Inferior parietal cortex (tissue), 1 donor: ENCODE results near the gene HDAC4.

ENCODE experiments used
- DNase-seq: peaks from one replicate; pipeline ENCODE4 v3.0.0-alpha.2; 2016; ENCODE audit errors: extremely low spot score

HDAC4 gene

DNA sequence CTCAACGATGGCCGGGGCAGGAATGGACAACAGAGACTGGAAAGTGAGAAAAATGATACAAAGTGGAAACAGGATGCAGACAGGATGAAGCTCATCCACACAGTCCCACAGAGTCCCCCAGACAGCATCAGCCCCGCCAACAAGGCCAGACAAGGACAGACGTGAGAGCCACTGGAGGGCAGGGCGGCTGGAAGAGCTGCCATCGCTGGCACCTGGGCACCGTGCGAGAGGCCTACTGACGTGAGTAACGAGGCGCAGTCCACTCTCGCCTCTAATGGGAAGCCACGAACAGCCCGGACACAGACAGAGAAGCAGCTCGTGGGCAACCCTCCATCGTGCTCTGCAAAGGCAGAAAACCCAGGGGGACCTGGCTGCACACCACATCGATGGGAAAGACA, 17.1 kb downstream of the HDAC4 start:
- DNase-seq, result no peak

GRCh38 chr2:239383036-239383758, 17.6 kb downstream of the HDAC4 start:
- no peak for DNase-seq

- DNase-seq, result no peak
These were observed 18.4 kb downstream of the HDAC4 start for GRCh38 chr2:239382384-239382880.

- peak; percentile 22 for DNase-seq
These were observed 19.1 kb downstream of the HDAC4 start for GRCh38 chr2:239381709-239382134.

DNA sequence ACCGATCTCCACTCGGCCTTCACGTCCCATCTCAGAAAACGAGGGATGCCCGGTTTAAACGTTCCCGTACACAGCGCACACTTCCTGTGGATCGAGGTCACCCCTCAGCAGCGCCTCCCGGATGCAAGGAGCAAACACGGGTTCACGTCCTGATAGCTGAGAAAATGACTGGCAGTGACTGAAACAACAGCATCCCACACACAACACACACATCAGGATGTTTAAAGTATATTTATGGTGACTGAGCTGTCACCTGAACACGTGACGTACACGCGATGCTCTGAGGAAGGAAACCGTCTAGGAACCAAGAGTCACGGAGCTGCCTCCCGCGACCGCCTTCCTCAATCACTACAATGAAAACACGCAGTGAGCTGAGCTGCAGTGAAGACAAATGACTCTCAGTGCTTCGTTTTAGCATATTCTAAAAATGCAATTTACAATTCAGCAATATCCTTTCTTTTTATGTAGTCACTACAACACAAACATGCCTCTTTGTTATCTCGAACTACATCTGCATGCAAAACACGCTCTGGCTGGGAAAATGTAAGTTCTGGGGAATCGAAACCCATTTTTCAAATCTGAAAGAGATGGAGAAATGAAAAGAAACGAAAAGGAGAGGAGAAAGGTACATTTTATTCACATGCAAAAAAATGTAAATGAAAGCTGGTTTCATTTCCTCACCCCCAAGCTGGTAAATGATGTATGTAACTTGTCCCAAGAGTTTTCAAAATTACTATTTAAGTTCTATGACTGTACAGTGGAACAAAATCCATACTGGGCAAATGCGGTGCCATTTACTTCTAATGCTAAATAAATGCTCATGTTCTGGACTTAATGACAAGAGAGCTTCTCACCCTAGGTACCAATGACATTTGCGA, 19.8 kb downstream of the HDAC4 start:
- peak; percentile 64 for DNase-seq

- no peak for DNase-seq
These were observed 21.1 kb downstream of the HDAC4 start for GRCh38 chr2:239379641-239380170.

DNA sequence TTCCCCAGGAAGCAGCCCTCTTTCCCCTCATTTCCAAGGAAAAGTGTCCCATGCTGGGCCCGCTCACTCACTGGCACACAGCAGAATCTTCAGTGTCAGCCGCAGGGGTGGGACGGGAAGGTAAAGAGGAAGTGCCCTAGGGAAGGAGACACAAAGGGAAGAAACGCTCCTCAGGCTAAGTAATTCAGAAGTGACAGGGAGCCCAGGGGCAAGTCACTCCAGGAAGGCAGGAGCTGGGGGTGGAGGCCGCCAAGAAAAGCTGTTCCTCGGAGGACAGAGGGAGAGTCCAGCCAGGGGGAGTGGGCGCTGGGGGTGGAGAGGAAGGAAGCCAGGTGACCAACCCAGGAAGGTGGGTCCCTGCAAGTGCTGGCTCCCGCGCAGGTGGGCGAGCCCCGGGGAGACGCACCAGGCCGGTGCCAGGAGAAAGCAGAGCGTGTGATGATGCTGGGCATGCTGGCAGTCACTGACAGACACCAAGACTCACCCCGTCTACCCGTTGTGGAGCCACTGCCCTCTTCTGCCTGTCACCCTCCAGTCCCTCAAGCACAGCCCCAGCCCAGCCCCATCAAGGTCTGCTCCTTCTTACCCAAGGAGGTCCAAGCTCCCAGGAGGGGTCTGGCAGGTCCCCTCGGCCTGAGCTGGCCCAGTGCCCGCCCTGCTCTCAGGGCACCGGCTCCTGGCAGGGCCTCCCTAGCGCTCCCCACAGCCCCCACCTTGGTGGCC, 21.7 kb downstream of the HDAC4 start:
- DNase-seq, result no peak

DNA sequence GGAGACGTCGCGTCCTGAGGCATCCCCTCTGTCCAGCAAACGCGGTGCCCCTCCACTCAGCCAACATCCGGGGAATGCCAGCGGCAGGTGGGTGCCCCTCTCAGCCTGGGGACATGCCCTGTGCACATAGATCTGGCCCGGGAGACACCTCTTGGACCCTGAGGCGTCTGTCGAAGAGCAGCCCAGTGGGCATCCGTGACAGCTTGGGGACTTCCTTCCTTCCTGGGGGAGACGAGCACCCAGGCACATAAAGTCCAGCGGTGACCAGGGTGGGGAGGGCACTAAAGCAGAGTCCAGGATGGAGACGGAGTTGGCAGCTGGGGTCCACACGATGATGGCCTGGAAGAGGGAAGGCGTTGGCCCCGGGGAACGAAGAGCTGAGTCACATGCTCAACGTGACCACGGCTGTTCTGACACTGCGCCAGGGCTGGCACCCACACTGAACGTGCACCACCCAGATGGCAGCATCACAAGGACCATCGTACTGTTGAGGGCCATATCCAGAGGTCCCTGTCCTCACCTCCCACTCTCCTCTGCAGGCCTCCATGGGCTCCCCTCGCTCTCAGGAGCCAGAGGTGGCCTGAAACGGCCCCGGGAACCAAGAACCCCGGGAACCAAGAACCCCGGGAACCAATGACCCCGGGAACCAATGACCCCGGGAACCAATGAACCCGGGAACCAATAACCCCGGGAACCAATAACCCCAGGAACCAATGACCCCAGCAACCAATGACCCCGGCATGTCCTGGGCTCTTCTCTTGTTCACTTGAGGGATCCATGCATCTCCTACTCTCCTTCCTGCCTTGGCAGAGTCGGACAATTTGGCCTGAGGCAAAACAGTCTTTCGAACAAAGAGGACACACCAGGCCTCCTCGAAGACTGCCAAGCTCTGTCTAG, 22.6 kb downstream of the HDAC4 start:
- no peak for DNase-seq

DNA sequence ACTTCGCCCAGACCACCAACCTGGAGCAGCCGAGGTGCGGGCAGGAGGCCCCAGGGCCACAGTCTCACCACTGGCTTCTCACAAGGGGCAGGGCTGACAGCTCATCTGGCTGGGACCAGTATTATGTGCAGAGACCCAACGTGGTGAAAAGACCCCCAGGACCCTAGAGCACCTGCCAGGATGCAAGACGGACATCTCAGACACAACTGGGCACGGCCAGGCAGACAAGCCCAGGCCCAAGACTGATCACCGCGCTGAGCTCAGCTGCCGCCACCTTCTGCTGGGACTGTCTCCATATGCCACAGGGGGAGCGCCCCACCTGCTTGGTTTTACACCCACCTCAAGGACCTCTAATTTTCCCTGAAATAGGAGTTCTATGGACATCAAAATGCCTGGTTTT, 23.2 kb downstream of the HDAC4 start:
- DNase-seq, result no peak

GRCh38 chr2:239376942-239377531, 23.8 kb downstream of the HDAC4 start:
- DNase-seq, result no peak

- no peak for DNase-seq
These were observed 24.5 kb downstream of the HDAC4 start for GRCh38 chr2:239376351-239376750.

DNA sequence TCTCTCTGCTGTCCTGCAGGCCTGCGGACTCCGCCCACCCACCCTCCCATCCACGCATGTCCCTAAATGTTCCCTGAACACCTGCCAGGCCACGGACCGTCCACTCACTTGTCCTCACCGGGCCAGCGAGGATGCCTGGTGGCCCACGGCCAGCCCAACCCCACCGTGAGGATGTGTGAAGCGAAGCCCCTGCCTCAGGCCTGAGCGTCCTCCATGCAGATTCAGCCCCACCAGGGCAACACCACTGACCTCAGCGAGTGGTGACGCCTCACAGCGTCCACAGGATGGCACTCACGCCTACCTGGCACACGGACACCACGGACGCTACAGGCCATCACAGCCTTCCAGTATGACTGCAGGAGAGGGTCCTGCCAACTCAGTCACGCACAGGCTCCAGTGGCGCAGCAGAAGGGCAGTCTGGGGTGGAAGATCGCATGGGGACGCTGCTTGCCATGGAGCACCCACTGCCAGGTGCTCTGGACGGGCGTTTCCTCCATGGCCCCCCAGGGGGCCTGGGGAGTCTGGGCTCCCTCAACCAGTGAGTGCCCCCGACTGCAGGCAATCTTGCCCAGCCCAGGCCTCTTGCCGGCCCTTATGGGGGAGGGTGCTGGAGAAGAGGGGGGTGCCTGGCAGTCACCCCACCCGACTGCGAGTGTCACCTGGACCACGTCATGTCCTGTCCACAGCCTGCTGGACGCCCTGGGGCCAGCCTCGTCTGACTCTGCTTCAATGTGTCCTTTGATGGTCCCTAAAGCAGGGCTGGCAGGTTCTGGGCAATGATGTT, 25.4 kb downstream of the HDAC4 start:
- no peak for DNase-seq

DNA sequence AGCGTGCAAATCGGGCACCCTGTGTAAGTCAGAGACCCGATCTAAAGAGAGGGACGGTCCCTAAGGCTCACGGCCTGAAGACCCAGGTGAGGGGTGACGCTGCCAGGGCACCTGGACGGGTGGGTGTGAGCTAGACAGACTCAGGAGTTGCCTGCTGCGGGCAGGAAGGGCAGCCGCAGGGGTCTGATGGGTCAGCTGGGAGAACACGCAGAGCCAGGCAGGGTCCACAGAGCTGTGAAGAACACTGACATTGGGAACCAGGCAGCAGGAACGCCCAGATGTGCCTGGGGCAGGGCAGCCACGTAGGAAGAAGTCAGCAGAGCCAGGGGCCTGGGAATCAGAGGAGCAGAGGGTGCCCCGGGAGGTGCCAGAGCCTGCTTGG, 25.9 kb downstream of the HDAC4 start:
- no peak for DNase-seq

GRCh38 chr2:239372835-239373234, 28.0 kb downstream of the HDAC4 start:
- no peak for DNase-seq

DNA sequence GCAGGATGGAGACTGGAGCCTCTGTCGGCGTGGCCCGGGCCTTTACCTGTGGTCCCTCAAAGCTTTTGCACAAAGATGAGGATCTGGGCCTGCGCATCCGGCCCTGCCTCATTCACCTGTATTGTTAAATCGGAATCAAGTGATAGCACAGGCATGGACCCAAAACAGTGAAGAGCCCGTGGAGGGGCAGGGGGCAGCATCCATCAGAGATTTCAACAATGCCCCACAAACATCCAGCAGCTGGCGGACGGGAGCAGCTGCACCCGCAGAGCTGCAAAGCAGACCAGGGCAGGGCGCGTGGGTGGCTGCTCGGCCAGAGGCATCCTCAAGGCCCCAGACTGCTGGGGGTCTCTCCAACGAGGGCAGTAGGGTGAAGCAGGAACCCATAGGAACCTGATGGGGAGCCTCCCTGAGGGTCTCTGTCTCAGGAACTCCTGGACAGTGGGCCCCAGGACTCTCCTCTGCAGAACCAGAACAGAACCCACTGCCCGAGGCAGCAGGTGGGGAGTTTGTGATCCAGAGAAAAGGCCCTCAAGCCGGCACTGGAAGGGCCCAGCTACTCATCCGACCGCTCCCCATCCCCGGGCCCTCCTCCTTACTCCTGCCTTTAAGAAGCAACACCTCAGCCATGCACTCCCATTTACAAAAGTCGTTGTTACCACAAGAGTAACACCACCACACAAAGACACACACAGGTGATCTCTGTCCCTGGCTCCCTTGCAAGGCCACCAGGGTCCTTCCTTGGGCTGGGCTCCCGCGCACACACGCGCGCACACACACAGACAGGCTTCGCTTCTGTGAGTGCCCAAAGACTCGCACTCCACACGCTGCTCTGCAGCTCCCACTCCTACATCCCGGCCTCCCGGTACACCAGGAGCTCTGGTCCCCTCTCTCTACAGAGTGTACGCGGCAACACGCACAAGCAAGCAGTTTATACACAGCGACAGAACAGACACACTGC, 28.8 kb downstream of the HDAC4 start:
- no peak for DNase-seq

GRCh38 chr2:239370876-239371725, 29.7 kb downstream of the HDAC4 start:
- no peak for DNase-seq

- no peak for DNase-seq
These were observed 30.4 kb downstream of the HDAC4 start for GRCh38 chr2:239370403-239370802.
